H9 (cell line): ENCODE data around the gene IL9. TPM values are rescaled to one million over a fixed set of nuclear protein-coding genes. Genes with fewer than 3 reads are reported as not detected.

Experiments
- DNase-seq: peaks from one replicate; pipeline ENCODE4 v3.0.0-alpha.2; 2017
- H2AFZ ChIP-seq: one replicate; pipeline ENCODE4 v1.6.1; 2013; ENCODE audit warnings: mild to moderate bottlenecking, low read length, control low read depth, moderate library complexity
- H2AK5ac ChIP-seq: 2 replicates; pipeline ENCODE4 v1.6.1; 2013; ENCODE audit warnings: low read length, control low read depth, mixed read lengths; ENCODE audit not compliant: insufficient read length
- H2BK120ac ChIP-seq: one replicate; pipeline ENCODE4 v1.6.1; 2013; ENCODE audit warnings: low read depth, mild to moderate bottlenecking, low read length, control low read depth, inconsistent platforms; ENCODE audit not compliant: poor library complexity, severe bottlenecking
- H2BK12ac ChIP-seq: 2 replicates; pipeline ENCODE4 v1.6.1; 2013; ENCODE audit warnings: low read length, control low read depth, mixed read lengths, low read depth; ENCODE audit not compliant: insufficient read length
- H2BK15ac ChIP-seq: 2 replicates; pipeline ENCODE4 v1.6.1; 2013; ENCODE audit warnings: low read depth, low read length, control low read depth
- H2BK20ac ChIP-seq: one replicate; pipeline ENCODE4 v1.6.1; 2013; ENCODE audit warnings: low read depth, mild to moderate bottlenecking, low read length, control low read depth, inconsistent platforms; ENCODE audit not compliant: poor library complexity, severe bottlenecking
- H2BK5ac ChIP-seq: 2 replicates; pipeline ENCODE4 v1.6.1; 2013; ENCODE audit warnings: low read length, control low read depth, mixed read lengths; ENCODE audit not compliant: insufficient read length
- H3K14ac ChIP-seq: 2 replicates; pipeline ENCODE4 v1.6.1; 2013; ENCODE audit warnings: low read length, control low read depth; ENCODE audit not compliant: insufficient read depth
- H3K18ac ChIP-seq: 2 replicates; pipeline ENCODE4 v1.6.1; 2013; ENCODE audit warnings: low read depth, mild to moderate bottlenecking, mixed read lengths, low read length, control low read depth; ENCODE audit not compliant: insufficient read length
- H3K23ac ChIP-seq: 2 replicates; pipeline ENCODE4 v1.6.1; 2013; ENCODE audit warnings: low read length, control low read depth, mixed read lengths, low read depth; ENCODE audit not compliant: insufficient read length
- H3K23me2 ChIP-seq: 2 replicates; pipeline ENCODE4 v1.6.1; 2013; ENCODE audit warnings: low read depth, mild to moderate bottlenecking, mixed read lengths, low read length, control low read depth; ENCODE audit not compliant: insufficient read length, poor library complexity, severe bottlenecking
- H3K27ac ChIP-seq: 2 replicates; pipeline ENCODE4 v1.5.1; 2013; ENCODE audit warnings: low read length, control low read depth, mixed read lengths, low read depth; ENCODE audit not compliant: insufficient read length
- H3K27me3 ChIP-seq: 2 replicates; pipeline ENCODE4 v1.6.1; 2013; ENCODE audit warnings: low read length, control low read depth, inconsistent platforms; ENCODE audit not compliant: insufficient read depth
- H3K4ac ChIP-seq: 2 replicates; pipeline ENCODE4 v1.6.1; 2013; ENCODE audit warnings: low read depth, mild to moderate bottlenecking, control low read depth, inconsistent platforms, low read length, moderate library complexity
- H3K4me1 ChIP-seq: 2 replicates; pipeline ENCODE4 v1.6.1; 2013; ENCODE audit warnings: low read length, control low read depth, inconsistent platforms; ENCODE audit not compliant: insufficient read depth
- H3K4me2 ChIP-seq: 2 replicates; pipeline ENCODE4 v1.6.1; 2013; ENCODE audit warnings: low read length, control low read depth, mixed read lengths; ENCODE audit not compliant: insufficient read length, insufficient read depth
- H3K56ac ChIP-seq: 2 replicates; pipeline ENCODE4 v1.6.1; 2013; ENCODE audit warnings: low read depth, mild to moderate bottlenecking, mixed read lengths, low read length, control low read depth; ENCODE audit not compliant: insufficient read length
- H3K79me1 ChIP-seq: 2 replicates; pipeline ENCODE4 v1.6.1; 2013; ENCODE audit warnings: low read depth, mild to moderate bottlenecking, moderate library complexity, low read length, control low read depth, inconsistent platforms; ENCODE audit not compliant: insufficient read depth, poor library complexity, severe bottlenecking
- H3K79me2 ChIP-seq: 2 replicates; pipeline ENCODE4 v1.6.1; 2013; ENCODE audit warnings: low read length, control low read depth, inconsistent platforms; ENCODE audit not compliant: insufficient read depth
- H3K9ac ChIP-seq: 2 replicates; pipeline ENCODE4 v1.6.1; 2013; ENCODE audit warnings: low read length, control low read depth, mixed read lengths; ENCODE audit not compliant: insufficient read length; ENCODE audit errors: extremely low read depth
- H3K9me3 ChIP-seq: one replicate; pipeline ENCODE4 v1.6.1; 2013; ENCODE audit warnings: low read depth, low read length, inconsistent platforms; ENCODE audit not compliant: control insufficient read depth
- H3T11ph ChIP-seq: one replicate; pipeline ENCODE4 v1.6.1; 2013; ENCODE audit warnings: mild to moderate bottlenecking, low read length, control low read depth, inconsistent platforms
- H4K20me1 ChIP-seq: one replicate; pipeline ENCODE4 v1.6.1; 2013; ENCODE audit not compliant: control insufficient read depth, insufficient read length, insufficient read depth
- H4K5ac ChIP-seq: 2 replicates; pipeline ENCODE4 v1.6.1; 2013; ENCODE audit warnings: low read depth, mild to moderate bottlenecking, mixed read lengths, low read length, control low read depth; ENCODE audit not compliant: insufficient read length
- H4K8ac ChIP-seq: replicated peaks from 2 replicates; pipeline ENCODE4 v1.6.1; 2013; ENCODE audit warnings: low read length, control low read depth, mixed read lengths, low read depth; ENCODE audit not compliant: insufficient read length
- H4K91ac ChIP-seq: 2 replicates; pipeline ENCODE4 v1.6.1; 2013; ENCODE audit warnings: low read depth, mild to moderate bottlenecking, moderate library complexity, mixed read lengths, low read length, control low read depth; ENCODE audit not compliant: insufficient read length
- H3K27ac Mint-ChIP-seq, 3 experiments: 2 replicates in 2 of 3; 3 replicates in 1 of 3; pipeline ENCODE4 v1.8.0; 2020 to 2021; ENCODE audit warnings: mixed read lengths in 3 of 3, mild to moderate bottlenecking in 1 of 3, moderate library complexity in 1 of 3
- H3K27me3 Mint-ChIP-seq: 2 replicates; pipeline ENCODE4 v1.8.0; 2021; ENCODE audit warnings: low read depth, mild to moderate bottlenecking, moderate library complexity, mixed read lengths
- H3K36me3 Mint-ChIP-seq, 3 experiments: 2 replicates in 2 of 3; 3 replicates in 1 of 3; pipeline ENCODE4 v1.8.0; 2020 to 2021; ENCODE audit warnings: low read depth in 3 of 3, mixed read lengths in 3 of 3; ENCODE audit not compliant: insufficient read depth in 1 of 3
- H3K4me1 Mint-ChIP-seq, 2 experiments: 2 replicates each; pipeline ENCODE4 v1.8.0; 2020; ENCODE audit warnings: mixed read lengths in 2 of 2
- H3K4me3 Mint-ChIP-seq, 2 experiments: 2 replicates in 1 of 2; 3 replicates in 1 of 2; pipeline ENCODE4 v1.8.0; 2020 to 2021; ENCODE audit warnings: mild to moderate bottlenecking in 2 of 2, mixed read lengths in 2 of 2, moderate library complexity in 1 of 2
- H3K9me3 Mint-ChIP-seq, 2 experiments: 2 replicates in 1 of 2; 3 replicates in 1 of 2; pipeline ENCODE4 v1.8.0; 2020; ENCODE audit warnings: mild to moderate bottlenecking in 2 of 2, mixed read lengths in 2 of 2, moderate library complexity in 1 of 2
- WGBS: extraction: QIAGEN DNeasy Blood & Tissue Kit; methylation state at CpG from one replicate; pipeline ENCODE4 v1.1.7; 2013; ENCODE audit warnings: missing lambda C conversion rate, low lambda C conversion rate, mixed read lengths; ENCODE audit not compliant: insufficient read length; ENCODE audit errors: extremely low coverage; 5-methylcytosine and 5-hydroxymethylcytosine counted together
- total RNA-seq: library from RNA; stranded (reverse); gene quantifications from 2 replicates; pipeline ENCODE4 v1.2.1, GENCODE V29; 2021
- TF ChIP-seq, protein P1 (sequence below): fragments of 200-600 bp; sonication (generic); conservative IDR thresholded peaks from 3 replicates; pipeline ENCODE4 v1.8.0; 2021; ENCODE audit warnings: antibody characterized with exemption, mild to moderate bottlenecking

IL9 gene
- total RNA-seq, 1 experiment from 2014 or later = not detected

DNA sequence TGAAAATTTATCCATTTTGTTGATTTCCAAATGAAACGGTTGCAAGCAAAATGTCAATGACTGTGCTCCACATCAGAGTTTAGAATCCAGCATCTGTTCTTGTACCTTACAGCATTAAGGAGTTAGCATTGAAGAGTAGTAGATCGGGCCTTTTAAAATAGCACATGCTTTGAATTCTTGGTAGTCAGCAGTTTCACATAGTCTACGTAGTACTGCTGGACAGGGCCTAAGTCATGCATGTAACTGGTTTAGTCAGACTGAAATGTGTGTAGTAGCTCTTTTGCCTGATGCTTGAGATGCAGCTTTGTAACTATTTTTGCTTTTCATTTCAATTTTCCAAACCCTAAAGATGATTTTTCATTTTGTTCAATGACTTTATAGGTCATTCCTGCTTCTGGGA is 39.3 kb upstream of the IL9 start:
- H3K4ac ChIP-seq = no peak overlapping the region

More for the DNA sequence above, 39.3 kb upstream of the IL9 start:
- H2BK5ac ChIP-seq = no peak overlapping the region
- no peak overlapping the region for H3K56ac ChIP-seq
- H3K36me3 Mint-ChIP-seq = no peaks in the 10 kb centered on the region
- no peak overlapping the region for H3K27ac ChIP-seq
- H3T11ph ChIP-seq = no peak overlapping the region
- TF ChIP-seq, protein P1, sequence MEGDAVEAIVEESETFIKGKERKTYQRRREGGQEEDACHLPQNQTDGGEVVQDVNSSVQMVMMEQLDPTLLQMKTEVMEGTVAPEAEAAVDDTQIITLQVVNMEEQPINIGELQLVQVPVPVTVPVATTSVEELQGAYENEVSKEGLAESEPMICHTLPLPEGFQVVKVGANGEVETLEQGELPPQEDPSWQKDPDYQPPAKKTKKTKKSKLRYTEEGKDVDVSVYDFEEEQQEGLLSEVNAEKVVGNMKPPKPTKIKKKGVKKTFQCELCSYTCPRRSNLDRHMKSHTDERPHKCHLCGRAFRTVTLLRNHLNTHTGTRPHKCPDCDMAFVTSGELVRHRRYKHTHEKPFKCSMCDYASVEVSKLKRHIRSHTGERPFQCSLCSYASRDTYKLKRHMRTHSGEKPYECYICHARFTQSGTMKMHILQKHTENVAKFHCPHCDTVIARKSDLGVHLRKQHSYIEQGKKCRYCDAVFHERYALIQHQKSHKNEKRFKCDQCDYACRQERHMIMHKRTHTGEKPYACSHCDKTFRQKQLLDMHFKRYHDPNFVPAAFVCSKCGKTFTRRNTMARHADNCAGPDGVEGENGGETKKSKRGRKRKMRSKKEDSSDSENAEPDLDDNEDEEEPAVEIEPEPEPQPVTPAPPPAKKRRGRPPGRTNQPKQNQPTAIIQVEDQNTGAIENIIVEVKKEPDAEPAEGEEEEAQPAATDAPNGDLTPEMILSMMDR = no peak
- peaks cover 0 to 3% of the 10 kb centered on the region in 2 experiments; a peak in 1 of 4 replicates for H3K4me1 Mint-ChIP-seq
- no peak overlapping the region for H4K8ac ChIP-seq
- H4K5ac ChIP-seq = no peak overlapping the region
- no peak overlapping the region for H3K4me3 Mint-ChIP-seq
- H2BK20ac ChIP-seq = no peak overlapping the region
- H3K79me1 ChIP-seq = no peaks in the 10 kb centered on the region
- no peak overlapping the region for H2BK120ac ChIP-seq
- H3K9ac ChIP-seq = no peak overlapping the region
- H4K91ac ChIP-seq = no peak overlapping the region
- H2BK12ac ChIP-seq = no peak overlapping the region
- no peak overlapping the region for H3K23ac ChIP-seq
- H2AFZ ChIP-seq = no peak overlapping the region
- no peaks in the 10 kb centered on the region for H3K79me2 ChIP-seq
- WGBS = no CpG with 5 or more reads among the region's 3 CpGs
- H3K4me1 ChIP-seq = no peaks in the 10 kb centered on the region
- H4K20me1 ChIP-seq = no peaks in the 10 kb centered on the region
- H3K9me3 Mint-ChIP-seq = no peaks in the 10 kb centered on the region
- H3K9me3 ChIP-seq = no peaks in the 10 kb centered on the region
- no peak overlapping the region for H2BK15ac ChIP-seq
- no peak overlapping the region for H3K4me2 ChIP-seq
- DNase-seq = no peak
- no peak overlapping the region for H3K18ac ChIP-seq
- no peak overlapping the region for H2AK5ac ChIP-seq
- H3K14ac ChIP-seq = no peak overlapping the region
- peaks cover 65% of the 10 kb centered on the region for H3K27me3 Mint-ChIP-seq
- H3K23me2 ChIP-seq = peaks cover 4% of the 10 kb centered on the region
- peaks cover 17% of the 10 kb centered on the region; the same call in 1 of the 2 replicates for H3K27me3 ChIP-seq
- no peak overlapping the region for H3K27ac Mint-ChIP-seq
